PFSK-1 (cell line): Measurements from ENCODE around the gene VOPP1.

Source experiments
- POLR2AphosphoS5 ChIP-seq: IDR thresholded peaks from 2 replicates; pipeline ENCODE4 v1.6.1; 2012; ENCODE audit warnings: low read depth, mild to moderate bottlenecking, control low read depth, low read length, moderate library complexity
- REST ChIP-seq, 2 experiments: IDR thresholded peaks; 2 replicates each; pipeline versions ENCODE4 v1.6.1 to v1.8.0; 2011 to 2012; ENCODE audit warnings: low read depth in 2 of 2, low read length in 2 of 2, control low read depth in 1 of 2, inconsistent platforms in 1 of 2, mild to moderate bottlenecking in 1 of 2, moderate library complexity in 1 of 2; ENCODE audit not compliant: insufficient read depth in 1 of 2
- TAF1 ChIP-seq: IDR thresholded peaks from 2 replicates; pipeline ENCODE4 v1.6.1; 2012; ENCODE audit warnings: low read length, control low read depth, borderline replicate concordance; ENCODE audit not compliant: insufficient read depth

GRCh38 chr7:55429835-55430499 lies 142.3 kb downstream of the VOPP1 start:
- TF ChIP-seq POLR2AphosphoS5 (no peak), REST (IDR thresholded peaks at IDR 0.05; ENCODE audit: insufficient read depth in 1 of 2, low read depth in 2 of 2, low read length in 2 of 2) (no peak), TAF1 (no peak)
